ENCODE data around the gene NHEJ1. TPM values are rescaled to one million over a fixed set of nuclear protein-coding genes. Genes with fewer than 3 reads are reported as not detected.

The NHEJ1 gene
- total RNA-seq, 1 experiment from 2014 or later: 11.5 TPM

GRCh38 chr2:219107758-219108157 lies 52.9 kb downstream of the NHEJ1 start:
- Mint-ChIP-seq H3K36me3 (ENCODE audit: insufficient read depth, unreplicated experiment) (peaks cover 9% of the 10 kb centered on the region), H3K27me3 (ENCODE audit: insufficient read depth, unreplicated experiment) (no peaks in the 10 kb centered on the region), H3K9me3 (ENCODE audit: unreplicated experiment) (no peaks in the 10 kb centered on the region), H3K27ac (ENCODE audit: low read depth, unreplicated experiment) (no peak overlapping the region), H3K4me1 (ENCODE audit: insufficient read depth, unreplicated experiment) (no peaks in the 10 kb centered on the region), H3K4me3 (ENCODE audit: unreplicated experiment) (no peak overlapping the region)
- ChIA-PET POLR2A (no interaction called here), CTCF (interaction anchor here (0.6 to 1.6 kb wide), 7 partner anchors 10 to 903 kb away, joined by 3 to 7 read pairs (median 3); no protein-coding TSS in a partner anchor)
- BruUV-seq (replicated peaks): no TSS peak
- intact Hi-C loops (cut with micrococcal nuclease): no loop called here
- no peak for DNase-seq (ENCODE audit: unreplicated experiment)
- TF ChIP-seq, protein P1, sequence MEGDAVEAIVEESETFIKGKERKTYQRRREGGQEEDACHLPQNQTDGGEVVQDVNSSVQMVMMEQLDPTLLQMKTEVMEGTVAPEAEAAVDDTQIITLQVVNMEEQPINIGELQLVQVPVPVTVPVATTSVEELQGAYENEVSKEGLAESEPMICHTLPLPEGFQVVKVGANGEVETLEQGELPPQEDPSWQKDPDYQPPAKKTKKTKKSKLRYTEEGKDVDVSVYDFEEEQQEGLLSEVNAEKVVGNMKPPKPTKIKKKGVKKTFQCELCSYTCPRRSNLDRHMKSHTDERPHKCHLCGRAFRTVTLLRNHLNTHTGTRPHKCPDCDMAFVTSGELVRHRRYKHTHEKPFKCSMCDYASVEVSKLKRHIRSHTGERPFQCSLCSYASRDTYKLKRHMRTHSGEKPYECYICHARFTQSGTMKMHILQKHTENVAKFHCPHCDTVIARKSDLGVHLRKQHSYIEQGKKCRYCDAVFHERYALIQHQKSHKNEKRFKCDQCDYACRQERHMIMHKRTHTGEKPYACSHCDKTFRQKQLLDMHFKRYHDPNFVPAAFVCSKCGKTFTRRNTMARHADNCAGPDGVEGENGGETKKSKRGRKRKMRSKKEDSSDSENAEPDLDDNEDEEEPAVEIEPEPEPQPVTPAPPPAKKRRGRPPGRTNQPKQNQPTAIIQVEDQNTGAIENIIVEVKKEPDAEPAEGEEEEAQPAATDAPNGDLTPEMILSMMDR (IDR thresholded peaks at IDR 0.05; ENCODE audit: unreplicated experiment): no peak

DNA sequence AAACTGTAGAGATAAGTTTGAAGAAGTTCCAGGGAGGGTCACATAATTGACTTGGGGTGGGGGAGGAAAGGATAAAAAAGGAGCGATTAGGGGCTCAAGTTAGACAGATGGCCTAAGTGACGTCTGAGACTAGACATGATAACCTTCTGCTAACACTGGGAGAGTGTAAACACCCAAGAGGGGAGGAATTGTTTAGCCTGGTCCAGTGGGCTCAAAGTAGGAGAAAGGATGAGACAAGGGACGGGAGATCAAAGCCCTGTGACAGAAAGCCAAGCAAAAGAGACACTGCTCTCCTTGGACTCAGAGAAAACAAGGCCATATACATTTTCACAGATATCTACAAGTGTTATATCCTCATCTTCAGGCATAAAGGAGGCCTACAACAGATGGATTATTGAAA lies 54.4 kb downstream of the NHEJ1 start:
- no peaks in the 10 kb centered on the region for H3K9me3 Mint-ChIP-seq (ENCODE audit: unreplicated experiment)

DNA sequence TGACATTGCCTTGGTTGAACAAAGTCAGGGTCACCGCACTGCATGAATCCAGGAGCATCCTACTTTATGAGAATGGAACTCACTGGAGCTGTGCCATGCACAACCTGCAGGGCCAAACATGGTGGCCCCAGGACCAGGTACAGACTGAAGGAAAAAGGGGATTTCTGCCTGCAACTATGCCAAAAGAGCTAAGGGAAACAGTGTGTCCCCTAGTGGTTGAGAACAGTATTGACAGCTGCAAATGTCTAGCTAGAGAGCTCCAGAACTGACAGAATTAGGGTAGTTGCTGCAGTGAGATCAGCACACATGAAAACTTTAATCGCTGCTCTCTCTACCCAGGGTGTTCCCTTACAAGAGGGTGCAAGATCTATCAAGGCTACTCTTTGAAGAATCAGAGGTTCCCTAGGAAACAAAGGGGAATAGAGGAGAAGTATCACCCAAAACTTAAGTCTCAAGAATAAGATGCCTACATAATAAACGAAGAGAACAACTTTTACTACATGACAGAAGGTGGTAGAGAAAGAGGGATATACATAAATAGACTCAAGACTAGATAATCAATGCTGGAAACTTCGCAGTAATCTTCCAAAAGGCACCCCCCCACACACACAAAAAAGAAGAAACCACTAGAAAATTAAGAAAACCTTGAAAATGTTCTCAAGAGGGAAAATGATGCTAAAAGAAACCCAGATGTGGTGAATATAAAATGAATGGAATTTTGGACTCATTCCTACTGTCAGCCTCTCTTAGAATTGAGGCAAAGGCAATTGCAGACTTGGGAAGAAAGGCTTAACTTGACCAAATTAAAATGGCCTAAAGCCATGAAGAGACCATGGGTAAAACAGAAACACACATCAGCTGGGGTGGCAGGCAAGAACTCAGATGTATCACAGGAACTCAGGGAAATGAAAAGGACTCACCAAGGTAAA lies 56.2 kb downstream of the NHEJ1 start:
- H3K4me3 Mint-ChIP-seq (ENCODE audit: unreplicated experiment): no peak overlapping the region

More for the DNA sequence above, 54.4 kb downstream of the NHEJ1 start:
- Mint-ChIP-seq H3K4me3 (ENCODE audit: unreplicated experiment) (no peak overlapping the region), H3K4me1 (ENCODE audit: insufficient read depth, unreplicated experiment) (no peaks in the 10 kb centered on the region), H3K27me3 (ENCODE audit: insufficient read depth, unreplicated experiment) (no peaks in the 10 kb centered on the region), H3K36me3 (ENCODE audit: insufficient read depth, unreplicated experiment) (peaks cover 9% of the 10 kb centered on the region), H3K27ac (ENCODE audit: low read depth, unreplicated experiment) (no peak overlapping the region)
- TF ChIP-seq, protein P1 (IDR thresholded peaks at IDR 0.05; ENCODE audit: unreplicated experiment): no peak
- DNase-seq (ENCODE audit: unreplicated experiment): no peak
- intact Hi-C loops (cut with micrococcal nuclease): no loop called here
- ChIA-PET CTCF (interaction anchor here (1.0 to 1.6 kb wide), 2 partner anchors 13 kb away, joined by 3 to 7 read pairs; no protein-coding TSS in a partner anchor), POLR2A (no interaction called here)
- no TSS peak for BruUV-seq (replicated peaks)

GRCh38 chr2:219099329-219099728 lies 61.3 kb downstream of the NHEJ1 start:
- ChIA-PET CTCF (interaction anchor here (0.6 to 1.6 kb wide), 5 partner anchors 11 to 317 kb away, joined by 3 to 6 read pairs (median 3); no protein-coding TSS in a partner anchor), POLR2A (no interaction called here)
- DNase-seq (ENCODE audit: unreplicated experiment): no peak
- Mint-ChIP-seq H3K4me3 (ENCODE audit: unreplicated experiment) (no peak overlapping the region), H3K9me3 (ENCODE audit: unreplicated experiment) (no peaks in the 10 kb centered on the region), H3K4me1 (ENCODE audit: insufficient read depth, unreplicated experiment) (no peaks in the 10 kb centered on the region), H3K27me3 (ENCODE audit: insufficient read depth, unreplicated experiment) (no peaks in the 10 kb centered on the region), H3K27ac (ENCODE audit: low read depth, unreplicated experiment) (no peak overlapping the region), H3K36me3 (ENCODE audit: insufficient read depth, unreplicated experiment) (no peaks in the 10 kb centered on the region)
- intact Hi-C loops (cut with micrococcal nuclease): no loop called here
- no TSS peak for BruUV-seq (replicated peaks)
- TF ChIP-seq, protein P1 (IDR thresholded peaks at IDR 0.05; ENCODE audit: unreplicated experiment): no peak

More for the DNA sequence above, 56.2 kb downstream of the NHEJ1 start:
- DNase-seq (ENCODE audit: unreplicated experiment): peak; percentile 60
- H3K27ac Mint-ChIP-seq (ENCODE audit: low read depth, unreplicated experiment): no peak overlapping the region
- POLR2A ChIA-PET: no interaction called here
- CTCF ChIA-PET: interaction anchor here (0.5 to 2.7 kb wide), 29 partner anchors 8 to 110 kb away, joined by 3 to 12 read pairs (median 4); no protein-coding TSS in a partner anchor
- H3K27me3 Mint-ChIP-seq (ENCODE audit: insufficient read depth, unreplicated experiment): no peaks in the 10 kb centered on the region
- no peaks in the 10 kb centered on the region for H3K9me3 Mint-ChIP-seq (ENCODE audit: unreplicated experiment)
- no peaks in the 10 kb centered on the region for H3K4me1 Mint-ChIP-seq (ENCODE audit: insufficient read depth, unreplicated experiment)
- no peaks in the 10 kb centered on the region for H3K36me3 Mint-ChIP-seq (ENCODE audit: insufficient read depth, unreplicated experiment)
- no TSS peak for BruUV-seq (replicated peaks)
- intact Hi-C loops (cut with micrococcal nuclease): loop anchor here (1.0 kb wide), 1 partner anchor 46 kb away; no protein-coding TSS in a partner anchor
- TF ChIP-seq, protein P1 (IDR thresholded peaks at IDR 0.05; ENCODE audit: unreplicated experiment): peak; percentile 82
